MM.1S (cell line): Measurements from ENCODE around the gene ASPHD1.

ENCODE experiments used
- DNase-seq: peaks from one replicate; pipeline ENCODE4 v3.0.0-alpha.2; 2015
- H2AFZ ChIP-seq: fragments of 300-600 bp; sonication (generic); 2 replicates; pipeline ENCODE4 v1.6.0; 2016; ENCODE audit warnings: antibody characterized with exemption, low read length
- H3F3A ChIP-seq: fragments of 300-600 bp; sonication (generic); 2 replicates; pipeline ENCODE4 v1.6.1; 2016; ENCODE audit warnings: mild to moderate bottlenecking, antibody characterized with exemption, low read length, moderate library complexity, mixed read lengths; ENCODE audit not compliant: insufficient read depth
- H3K27ac ChIP-seq: fragments of 300-600 bp; sonication (generic); 2 replicates; pipeline ENCODE4 v1.5.1; 2016; ENCODE audit warnings: mild to moderate bottlenecking, low read length
- H3K27me3 ChIP-seq: fragments of 300-600 bp; sonication (generic); replicated peaks from 2 replicates; pipeline ENCODE4 v1.6.0; 2016; ENCODE audit warnings: low read length; ENCODE audit not compliant: insufficient read depth
- H3K36me3 ChIP-seq: fragments of 300-600 bp; sonication (generic); replicated peaks from 2 replicates; pipeline ENCODE4 v1.6.1; 2016; ENCODE audit warnings: mild to moderate bottlenecking, low read length, mixed read lengths; ENCODE audit not compliant: insufficient read depth
- H3K4me1 ChIP-seq: fragments of 300-600 bp; sonication (generic); 2 replicates; pipeline ENCODE4 v1.6.1; 2016; ENCODE audit warnings: low read length, mixed read lengths
- H3K4me2 ChIP-seq: fragments of 300-600 bp; sonication (generic); 2 replicates; pipeline ENCODE4 v1.6.0; 2016; ENCODE audit warnings: low read depth, low read length
- H3K4me3 ChIP-seq: fragments of 300-600 bp; sonication (generic); 2 replicates; pipeline ENCODE4 v1.5.1; 2016; ENCODE audit warnings: low read length, mixed read lengths
- H3K79me2 ChIP-seq: fragments of 300-600 bp; sonication (generic); 2 replicates; pipeline ENCODE4 v1.6.1; 2016; ENCODE audit warnings: mixed run types, low read length, mixed read lengths
- H3K9ac ChIP-seq: fragments of 300-600 bp; sonication (generic); 2 replicates; pipeline ENCODE4 v1.6.1; 2016; ENCODE audit warnings: low read length, mixed read lengths
- H3K9me2 ChIP-seq: fragments of 300-600 bp; sonication (generic); replicated peaks from 2 replicates; pipeline ENCODE4 v1.6.1; 2016; ENCODE audit warnings: mild to moderate bottlenecking, low read length, mixed read lengths; ENCODE audit not compliant: insufficient read depth
- H3K9me3 ChIP-seq: fragments of 300-600 bp; sonication (generic); replicated peaks from 2 replicates; pipeline ENCODE4 v1.6.1; 2016; ENCODE audit warnings: mild to moderate bottlenecking, low read length, mixed read lengths; ENCODE audit not compliant: insufficient read depth
- H4K20me1 ChIP-seq: fragments of 300-600 bp; sonication (generic); 2 replicates; pipeline ENCODE4 v1.6.1; 2016; ENCODE audit warnings: mild to moderate bottlenecking, low read length, moderate library complexity, mixed read lengths; ENCODE audit not compliant: insufficient read depth
- EZH2 ChIP-seq: fragments of 300-600 bp; sonication (generic); optimal IDR thresholded peaks from 2 replicates; pipeline ENCODE3; 2017; ENCODE audit warnings: low read depth, mild to moderate bottlenecking, antibody characterized with exemption, low read length, mixed read lengths
- EZH2phosphoT487 ChIP-seq: fragments of 300-600 bp; sonication (generic); IDR thresholded peaks from 2 replicates; pipeline ENCODE4 v1.6.1; 2018; ENCODE audit warnings: antibody characterized with exemption, low read length
- TF ChIP-seq, protein P1 (sequence below): fragments of 300-600 bp; sonication (generic); IDR thresholded peaks from 2 replicates; pipeline ENCODE4 v1.5.1; 2016; ENCODE audit warnings: antibody characterized with exemption, low read length, mixed read lengths

ASPHD1 gene

DNA sequence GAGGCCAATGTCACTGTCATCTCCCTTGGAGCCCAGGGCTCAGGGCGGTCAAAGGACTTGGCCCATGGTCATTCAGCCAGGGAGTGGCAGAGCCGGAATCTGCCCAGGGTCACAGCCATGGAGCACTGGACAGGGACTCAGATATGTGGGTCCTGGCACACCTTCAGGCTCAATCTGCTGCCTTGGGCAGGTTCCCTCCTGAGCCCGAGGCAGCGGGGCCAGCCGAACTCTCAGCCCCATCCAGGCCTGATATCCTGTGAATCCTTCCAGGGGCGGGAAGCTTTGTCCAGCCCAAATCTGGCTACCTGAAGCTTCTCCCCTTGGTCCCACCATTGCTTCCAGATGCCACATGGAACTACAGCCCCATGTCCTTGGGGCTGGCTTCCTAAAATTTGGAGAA lies 25.1 kb upstream of the ASPHD1 start:
- DNase-seq, result no peak
- Histone ChIP-seq H2AFZ (no peak overlapping the region), H3K4me1 (no peaks in the 10 kb centered on the region), H3K9me3 (no peaks in the 10 kb centered on the region), H3K36me3 (no peaks in the 10 kb centered on the region), H3K79me2 (no peaks in the 10 kb centered on the region), H3K4me3 (no peak overlapping the region), H3F3A (peaks cover 3% of the 10 kb centered on the region; the same call in 1 of the 2 replicates), H3K9me2 (no peaks in the 10 kb centered on the region), H3K27ac (no peak overlapping the region), H3K4me2 (no peak overlapping the region), H3K27me3 (peaks cover 41% of the 10 kb centered on the region), H4K20me1 (no peaks in the 10 kb centered on the region), H3K9ac (no peak overlapping the region)
- TF ChIP-seq EZH2, result no peak
- TF ChIP-seq, protein P1, sequence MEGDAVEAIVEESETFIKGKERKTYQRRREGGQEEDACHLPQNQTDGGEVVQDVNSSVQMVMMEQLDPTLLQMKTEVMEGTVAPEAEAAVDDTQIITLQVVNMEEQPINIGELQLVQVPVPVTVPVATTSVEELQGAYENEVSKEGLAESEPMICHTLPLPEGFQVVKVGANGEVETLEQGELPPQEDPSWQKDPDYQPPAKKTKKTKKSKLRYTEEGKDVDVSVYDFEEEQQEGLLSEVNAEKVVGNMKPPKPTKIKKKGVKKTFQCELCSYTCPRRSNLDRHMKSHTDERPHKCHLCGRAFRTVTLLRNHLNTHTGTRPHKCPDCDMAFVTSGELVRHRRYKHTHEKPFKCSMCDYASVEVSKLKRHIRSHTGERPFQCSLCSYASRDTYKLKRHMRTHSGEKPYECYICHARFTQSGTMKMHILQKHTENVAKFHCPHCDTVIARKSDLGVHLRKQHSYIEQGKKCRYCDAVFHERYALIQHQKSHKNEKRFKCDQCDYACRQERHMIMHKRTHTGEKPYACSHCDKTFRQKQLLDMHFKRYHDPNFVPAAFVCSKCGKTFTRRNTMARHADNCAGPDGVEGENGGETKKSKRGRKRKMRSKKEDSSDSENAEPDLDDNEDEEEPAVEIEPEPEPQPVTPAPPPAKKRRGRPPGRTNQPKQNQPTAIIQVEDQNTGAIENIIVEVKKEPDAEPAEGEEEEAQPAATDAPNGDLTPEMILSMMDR, result no peak

DNA sequence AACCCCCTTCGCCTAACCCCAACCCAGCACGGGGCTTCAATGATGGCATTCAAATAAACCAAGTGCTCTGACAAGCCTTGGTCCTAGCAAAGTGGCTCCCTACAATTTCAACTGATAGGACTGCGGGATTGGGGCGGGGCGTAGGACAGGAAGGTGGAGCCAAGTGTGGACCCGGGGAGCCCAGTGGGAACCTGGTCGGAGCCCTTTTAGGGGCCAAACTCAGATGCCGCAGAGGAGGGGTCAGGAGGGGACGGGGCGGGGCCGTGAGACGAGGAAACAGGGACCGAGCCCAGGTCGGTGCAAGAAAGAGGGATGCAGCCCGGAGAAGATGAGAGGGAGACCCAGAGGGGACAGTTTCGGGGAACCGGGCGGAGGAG lies 24.1 kb upstream of the ASPHD1 start:
- Histone ChIP-seq H2AFZ (no peak overlapping the region), H3F3A (peaks cover 3% of the 10 kb centered on the region; the same call in 1 of the 2 replicates), H3K27ac (no peak overlapping the region), H3K36me3 (no peaks in the 10 kb centered on the region), H3K27me3 (peaks cover 44% of the 10 kb centered on the region), H3K9me2 (no peaks in the 10 kb centered on the region), H3K9me3 (no peaks in the 10 kb centered on the region), H3K4me2 (no peak overlapping the region), H3K4me3 (no peak overlapping the region), H3K4me1 (no peaks in the 10 kb centered on the region), H3K79me2 (no peaks in the 10 kb centered on the region), H3K9ac (no peak overlapping the region), H4K20me1 (no peaks in the 10 kb centered on the region)
- DNase-seq, result no peak
- no peak for TF ChIP-seq EZH2phosphoT487
- TF ChIP-seq EZH2, result no peak
- TF ChIP-seq, protein P1, result no peak

DNA sequence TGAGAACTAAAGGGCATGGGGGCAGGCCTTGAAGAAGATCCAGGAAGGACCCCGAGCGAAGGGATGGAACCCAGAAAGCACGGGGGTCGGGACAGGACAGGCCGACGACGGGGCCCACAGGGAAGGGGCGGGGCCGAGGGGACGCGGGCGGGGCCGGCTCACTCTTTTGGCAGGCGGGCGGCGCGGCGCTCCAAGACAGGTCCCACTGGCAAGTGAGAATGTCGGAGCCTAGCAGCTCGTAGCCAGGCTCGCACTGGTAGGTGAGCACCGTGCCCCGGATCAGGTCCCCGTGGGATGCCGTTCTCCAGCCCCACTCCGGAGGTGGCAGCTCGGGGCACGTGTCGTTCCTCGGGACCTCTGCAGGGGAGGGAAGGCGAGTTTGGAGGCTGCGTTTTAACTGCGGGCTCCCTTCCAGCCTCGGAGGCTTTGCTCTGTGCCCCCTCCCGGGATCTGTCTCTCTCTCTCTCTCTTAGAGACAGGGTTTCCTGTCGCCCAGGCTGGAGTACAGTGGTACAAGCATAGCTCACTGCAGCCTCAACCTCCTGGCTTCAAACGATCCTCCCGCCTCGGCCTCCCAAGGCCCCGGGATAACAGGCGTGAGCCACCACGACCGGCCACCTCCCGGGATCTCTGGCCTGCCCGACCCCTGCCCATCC lies 23.6 kb upstream of the ASPHD1 start:
- Histone ChIP-seq H3K36me3 (no peaks in the 10 kb centered on the region), H3K79me2 (no peaks in the 10 kb centered on the region), H3K4me3 (no peak overlapping the region), H3K4me1 (no peaks in the 10 kb centered on the region), H2AFZ (no peak overlapping the region), H3K9ac (no peak overlapping the region), H4K20me1 (no peaks in the 10 kb centered on the region), H3F3A (peaks cover 3% of the 10 kb centered on the region; the same call in 1 of the 2 replicates), H3K9me3 (no peaks in the 10 kb centered on the region), H3K27me3 (peaks cover 44% of the 10 kb centered on the region), H3K27ac (no peak overlapping the region), H3K4me2 (no peak overlapping the region), H3K9me2 (no peaks in the 10 kb centered on the region)
- no peak for DNase-seq
- TF ChIP-seq EZH2phosphoT487 (no peak), EZH2 (no peak)
- TF ChIP-seq, protein P1, result no peak
